ENCODE data around the gene PLCXD1.

DNA sequence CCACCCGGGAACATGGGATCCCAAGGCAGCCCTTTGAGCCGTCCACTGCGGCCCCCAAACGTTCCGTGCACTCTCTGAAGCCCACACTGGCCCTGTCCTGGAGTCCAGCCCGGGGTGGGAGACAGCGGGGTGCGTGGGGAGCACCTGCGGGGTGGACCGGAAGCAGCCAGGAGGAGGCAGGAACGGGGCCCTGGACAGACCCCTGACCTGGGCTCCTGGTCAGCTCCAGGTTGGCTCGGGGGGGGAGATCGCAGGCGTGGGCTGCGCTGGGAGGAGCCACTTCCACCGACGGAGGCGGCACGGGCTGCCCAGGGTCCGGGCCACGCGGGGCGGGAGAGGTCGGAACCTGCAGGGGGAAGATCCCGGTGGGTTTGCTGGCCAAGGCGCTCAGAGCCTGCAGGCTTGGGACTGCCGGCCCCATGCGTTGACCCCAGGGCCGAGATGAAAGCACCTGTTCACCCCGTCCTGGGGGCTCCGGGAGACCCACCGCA is 5.7 kb upstream of the PLCXD1 start:
- TF ChIP-seq, protein P1, sequence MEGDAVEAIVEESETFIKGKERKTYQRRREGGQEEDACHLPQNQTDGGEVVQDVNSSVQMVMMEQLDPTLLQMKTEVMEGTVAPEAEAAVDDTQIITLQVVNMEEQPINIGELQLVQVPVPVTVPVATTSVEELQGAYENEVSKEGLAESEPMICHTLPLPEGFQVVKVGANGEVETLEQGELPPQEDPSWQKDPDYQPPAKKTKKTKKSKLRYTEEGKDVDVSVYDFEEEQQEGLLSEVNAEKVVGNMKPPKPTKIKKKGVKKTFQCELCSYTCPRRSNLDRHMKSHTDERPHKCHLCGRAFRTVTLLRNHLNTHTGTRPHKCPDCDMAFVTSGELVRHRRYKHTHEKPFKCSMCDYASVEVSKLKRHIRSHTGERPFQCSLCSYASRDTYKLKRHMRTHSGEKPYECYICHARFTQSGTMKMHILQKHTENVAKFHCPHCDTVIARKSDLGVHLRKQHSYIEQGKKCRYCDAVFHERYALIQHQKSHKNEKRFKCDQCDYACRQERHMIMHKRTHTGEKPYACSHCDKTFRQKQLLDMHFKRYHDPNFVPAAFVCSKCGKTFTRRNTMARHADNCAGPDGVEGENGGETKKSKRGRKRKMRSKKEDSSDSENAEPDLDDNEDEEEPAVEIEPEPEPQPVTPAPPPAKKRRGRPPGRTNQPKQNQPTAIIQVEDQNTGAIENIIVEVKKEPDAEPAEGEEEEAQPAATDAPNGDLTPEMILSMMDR (IDR thresholded peaks at IDR 0.05; ENCODE audit: insufficient read depth, low read length): no peak
- TF ChIP-seq POLR2AphosphoS5 (IDR thresholded peaks at IDR 0.05; ENCODE audit: low read depth): no peak

Data from HL-60 (cell line).